HEK293 (cell line): ENCODE results near the gene TBPL1.

Experiments
- CTCF ChIA-PET: fragments of 350-600 bp; formaldehyde crosslinking; extraction: SDS; loops from one replicate; lab custom pipeline; 2021; ENCODE audit warnings: antibody characterized with exemption; lab: Yijun Ruan, JAX
- POLR2A ChIA-PET: fragments of 300-600 bp; formaldehyde crosslinking; extraction: SDS; loops from one replicate; lab custom pipeline; 2020; ENCODE audit warnings: antibody characterized with exemption, inconsistent platforms; lab: Yijun Ruan, JAX
- H3K27ac ChIP-seq: fragments of 200-500 bp; sonication (Bioruptor generic); 2 replicates; pipeline ENCODE4 v1.5.1; 2014; ENCODE audit warnings: low read depth, low read length, control low read depth, inconsistent platforms; ENCODE audit errors: extremely low read depth
- H3K36me3 ChIP-seq, 2 experiments: fragments of 200-500 bp in 1 of 2; sonication (Bioruptor generic) in 1 of 2; 1 replicate in 1 of 2; 2 replicates in 1 of 2; pipeline ENCODE4 v1.5.1; 2014 to 2017; ENCODE audit warnings: inconsistent platforms in 2 of 2, low read length in 2 of 2; ENCODE audit not compliant: control insufficient read depth in 2 of 2, insufficient read depth in 1 of 2
- H3K4me1 ChIP-seq: fragments of 200-500 bp; sonication (Bioruptor generic); 2 replicates; pipeline ENCODE4 v1.5.1; 2014; ENCODE audit warnings: mild to moderate bottlenecking, low read length, inconsistent platforms; ENCODE audit not compliant: control insufficient read depth, insufficient read depth
- H3K4me3 ChIP-seq: 2 replicates; pipeline ENCODE4 v1.5.1; 2011; ENCODE audit warnings: low read depth, mild to moderate bottlenecking, control low read depth, low read length, moderate library complexity
- H3K9me3 ChIP-seq: fragments of 200-500 bp; sonication (Bioruptor generic); 2 replicates; pipeline ENCODE4 v1.5.1; 2014; ENCODE audit warnings: low read depth, low read length, inconsistent platforms; ENCODE audit not compliant: control insufficient read depth, insufficient read depth
- BCL11B ChIP-seq: fragments of 450-650 bp; formaldehyde crosslinking; IDR thresholded peaks from 2 replicates; pipeline ENCODE4 v1.5.1; 2016; ENCODE audit warnings: low read depth, missing biosample characterization, missing genetic modification characterization
- HOXA7 ChIP-seq: sonication (generic); formaldehyde crosslinking; IDR thresholded peaks from 2 replicates; pipeline ENCODE4 v1.8.1; 2022; ENCODE audit warnings: missing genetic modification reagents, borderline replicate concordance
- HOXC10 ChIP-seq: sonication (generic); formaldehyde crosslinking; IDR thresholded peaks from 2 replicates; pipeline ENCODE4 v1.8.1; 2023; ENCODE audit warnings: mild to moderate bottlenecking, missing genetic modification reagents
- PBX3 ChIP-seq: sonication (generic); formaldehyde crosslinking; IDR thresholded peaks from 2 replicates; pipeline ENCODE4 v1.8.1; 2022; ENCODE audit warnings: mild to moderate bottlenecking, moderate library complexity, missing genetic modification reagents
- SCRT2 ChIP-seq: fragments of 450-650 bp; formaldehyde crosslinking; IDR thresholded peaks from 2 replicates; pipeline ENCODE4 v1.5.1; 2016; ENCODE audit warnings: missing biosample characterization, missing genetic modification characterization
- TCF7L2 ChIP-seq: IDR thresholded peaks from 2 replicates; pipeline ENCODE4 v1.6.1; 2011; ENCODE audit warnings: low read depth, mild to moderate bottlenecking, inconsistent platforms, low read length, moderate library complexity, borderline replicate concordance
- ZBTB48 ChIP-seq: fragments of 450-650 bp; formaldehyde crosslinking; IDR thresholded peaks from 2 replicates; pipeline ENCODE4 v1.5.1; 2016; ENCODE audit warnings: missing biosample characterization, missing genetic modification characterization
- ZFP69B ChIP-seq: fragments of 450-650 bp; formaldehyde crosslinking; IDR thresholded peaks from 2 replicates; pipeline ENCODE4 v1.5.1; 2016; ENCODE audit warnings: missing biosample characterization, missing genetic modification characterization
- ZNF112 ChIP-seq: fragments of 450-650 bp; formaldehyde crosslinking; IDR thresholded peaks from 2 replicates; pipeline ENCODE4 v1.5.0; 2017; ENCODE audit warnings: missing biosample characterization, missing genetic modification characterization
- ZNF138 ChIP-seq: fragments of 450-650 bp; formaldehyde crosslinking; IDR thresholded peaks from 2 replicates; pipeline ENCODE4 v1.5.1; 2016; ENCODE audit warnings: missing biosample characterization, missing genetic modification characterization, borderline replicate concordance
- ZNF2 ChIP-seq: fragments of 450-650 bp; formaldehyde crosslinking; IDR thresholded peaks from 2 replicates; pipeline ENCODE4 v1.5.1; 2016; ENCODE audit warnings: missing biosample characterization, missing genetic modification characterization
- ZNF221 ChIP-seq: fragments of 450-650 bp; formaldehyde crosslinking; IDR thresholded peaks from 2 replicates; pipeline ENCODE4 v1.5.1; 2017; ENCODE audit warnings: missing biosample characterization, missing genetic modification characterization, borderline replicate concordance
- ZNF266 ChIP-seq: fragments of 450-650 bp; formaldehyde crosslinking; IDR thresholded peaks from 2 replicates; pipeline ENCODE4 v1.5.1; 2016; ENCODE audit warnings: missing biosample characterization, missing genetic modification characterization, low read depth
- ZNF561 ChIP-seq: fragments of 450-650 bp; IDR thresholded peaks from 2 replicates; pipeline ENCODE4 v1.5.1; 2018; ENCODE audit warnings: missing biosample characterization, missing genetic modification characterization, borderline replicate concordance
- ZNF621 ChIP-seq: fragments of 450-650 bp; formaldehyde crosslinking; IDR thresholded peaks from 2 replicates; pipeline ENCODE4 v1.5.1; 2017; ENCODE audit warnings: missing biosample characterization, missing genetic modification characterization
- ZNF639 ChIP-seq: fragments of 450-650 bp; formaldehyde crosslinking; IDR thresholded peaks from 2 replicates; pipeline ENCODE4 v1.5.1; 2016; ENCODE audit warnings: missing biosample characterization, missing genetic modification characterization
- ZNF664 ChIP-seq: fragments of 450-650 bp; formaldehyde crosslinking; IDR thresholded peaks from 2 replicates; pipeline ENCODE4 v1.5.1; 2016; ENCODE audit warnings: missing biosample characterization, missing genetic modification characterization
- ZNF677 ChIP-seq: fragments of 450-650 bp; IDR thresholded peaks from 2 replicates; pipeline ENCODE4 v1.5.0; 2018; ENCODE audit warnings: missing biosample characterization, mild to moderate bottlenecking, missing genetic modification characterization, moderate library complexity
- ZSCAN16 ChIP-seq: fragments of 450-650 bp; formaldehyde crosslinking; IDR thresholded peaks from 2 replicates; pipeline ENCODE4 v1.5.1; 2016; ENCODE audit warnings: missing biosample characterization, missing genetic modification characterization
- TF ChIP-seq, protein P1 (sequence below): fragments of 450-650 bp; formaldehyde crosslinking; IDR thresholded peaks from 2 replicates; pipeline ENCODE4 v1.5.1; 2016; ENCODE audit warnings: missing biosample characterization, missing genetic modification characterization
- TF ChIP-seq, protein P2 (sequence below): fragments of 450-650 bp; formaldehyde crosslinking; IDR thresholded peaks from 2 replicates; pipeline ENCODE4 v1.5.1; 2016; ENCODE audit warnings: missing biosample characterization, missing genetic modification characterization

TBPL1 gene

GRCh38 chr6:133958791-133959190 is 5.8 kb downstream of the TBPL1 start:
- Histone ChIP-seq H3K36me3 (no peaks in the 10 kb centered on the region), H3K4me3 (no peak overlapping the region), H3K9me3 (no peaks in the 10 kb centered on the region), H3K4me1 (peaks cover 29% of the 10 kb centered on the region), H3K27ac (no peak overlapping the region)
- CTCF ChIA-PET: interaction anchor here (0.7 to 2.5 kb wide), 10 partner anchors 12 to 962 kb away, joined by 3 to 25 read pairs (median 4); no protein-coding TSS in a partner anchor
- no peak for TF ChIP-seq ZNF221 (tag by site-specific recombination)
- no peak for TF ChIP-seq ZNF266
- no peak for TF ChIP-seq SCRT2 (tag by site-specific recombination)
- TF ChIP-seq, protein P1, sequence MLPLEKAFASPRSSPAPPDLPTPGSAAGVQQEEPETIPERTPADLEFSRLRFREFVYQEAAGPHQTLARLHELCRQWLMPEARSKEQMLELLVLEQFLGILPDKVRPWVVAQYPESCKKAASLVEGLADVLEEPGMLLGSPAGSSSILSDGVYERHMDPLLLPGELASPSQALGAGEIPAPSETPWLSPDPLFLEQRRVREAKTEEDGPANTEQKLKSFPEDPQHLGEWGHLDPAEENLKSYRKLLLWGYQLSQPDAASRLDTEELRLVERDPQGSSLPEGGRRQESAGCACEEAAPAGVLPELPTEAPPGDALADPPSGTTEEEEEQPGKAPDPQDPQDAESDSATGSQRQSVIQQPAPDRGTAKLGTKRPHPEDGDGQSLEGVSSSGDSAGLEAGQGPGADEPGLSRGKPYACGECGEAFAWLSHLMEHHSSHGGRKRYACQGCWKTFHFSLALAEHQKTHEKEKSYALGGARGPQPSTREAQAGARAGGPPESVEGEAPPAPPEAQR (tag by site-specific recombination): no peak
- POLR2A ChIA-PET: interaction anchor here (1.1 kb wide), 1 partner anchor 8 kb away, joined by 3 read pairs; no protein-coding TSS in a partner anchor

- no peak overlapping the region for H3K27ac ChIP-seq
- ChIA-PET CTCF (interaction anchor here (0.7 to 2.5 kb wide), 7 partner anchors 13 to 1241 kb away, joined by 3 to 25 read pairs (median 4); no protein-coding TSS in a partner anchor), POLR2A (interaction anchor here (0.6 kb wide), 1 partner anchor 1885 kb away, joined by 3 read pairs; no protein-coding TSS in a partner anchor)
- no peaks in the 10 kb centered on the region for H3K36me3 ChIP-seq
- H3K4me1 ChIP-seq: peaks cover 29% of the 10 kb centered on the region
- H3K4me3 ChIP-seq: no peak overlapping the region
- H3K9me3 ChIP-seq: no peaks in the 10 kb centered on the region
- TF ChIP-seq ZNF2 (tag by site-specific recombination): no peak
- TF ChIP-seq ZNF138: no peak
- TF ChIP-seq ZFP69B (tag by site-specific recombination): no peak
- TF ChIP-seq ZNF112: no peak
These were observed 6.8 kb downstream of the TBPL1 start for GRCh38 chr6:133959667-133960368.

DNA sequence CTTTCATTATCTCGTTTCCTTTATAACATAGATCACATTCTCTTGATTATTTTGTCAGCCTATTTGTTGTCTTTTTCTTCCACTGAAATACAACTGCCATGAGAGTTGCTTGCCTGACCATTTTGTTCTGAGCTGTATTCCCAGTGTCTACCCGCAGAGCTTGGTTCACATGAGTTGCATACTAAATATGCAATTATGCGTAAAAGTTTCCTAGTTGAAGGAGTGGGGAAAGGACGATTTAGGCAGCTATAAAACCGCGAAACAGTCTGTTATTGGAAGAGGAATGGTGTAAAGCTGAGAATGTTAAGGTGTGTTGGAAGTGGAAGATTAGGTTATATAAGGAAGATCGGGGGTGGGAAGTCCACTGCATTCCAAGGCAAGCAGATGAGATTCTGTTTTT is 8.8 kb downstream of the TBPL1 start:
- Histone ChIP-seq H3K27ac (no peak overlapping the region), H3K36me3 (no peaks in the 10 kb centered on the region), H3K9me3 (no peaks in the 10 kb centered on the region), H3K4me1 (peaks cover 20% of the 10 kb centered on the region), H3K4me3 (no peak overlapping the region)
- POLR2A ChIA-PET: interaction anchor here (0.6 to 1.7 kb wide), 2 partner anchors 9 to 13 kb away, joined by 8 to 10 read pairs; partner anchors contain the start of gene TBPL1
- CTCF ChIA-PET: interaction anchor here (0.8 to 3.6 kb wide), 7 partner anchors 11 to 135 kb away, joined by 3 to 30 read pairs (median 4); no protein-coding TSS in a partner anchor
- TF ChIP-seq ZNF621 (tag by site-specific recombination) (no peak), ZBTB48 (tag by site-specific recombination) (no peak), ZNF677 (tag by site-specific recombination) (no peak), ZNF639 (tag by site-specific recombination) (no peak), TCF7L2 (no peak), HOXA7 (CRISPR knock-in tag) (no peak), BCL11B (no peak), ZSCAN16 (tag by site-specific recombination) (no peak), HOXC10 (CRISPR knock-in tag) (no peak), ZNF561 (no peak), ZNF664 (tag by site-specific recombination) (no peak), PBX3 (CRISPR knock-in tag) (no peak)
- TF ChIP-seq, protein P2, sequence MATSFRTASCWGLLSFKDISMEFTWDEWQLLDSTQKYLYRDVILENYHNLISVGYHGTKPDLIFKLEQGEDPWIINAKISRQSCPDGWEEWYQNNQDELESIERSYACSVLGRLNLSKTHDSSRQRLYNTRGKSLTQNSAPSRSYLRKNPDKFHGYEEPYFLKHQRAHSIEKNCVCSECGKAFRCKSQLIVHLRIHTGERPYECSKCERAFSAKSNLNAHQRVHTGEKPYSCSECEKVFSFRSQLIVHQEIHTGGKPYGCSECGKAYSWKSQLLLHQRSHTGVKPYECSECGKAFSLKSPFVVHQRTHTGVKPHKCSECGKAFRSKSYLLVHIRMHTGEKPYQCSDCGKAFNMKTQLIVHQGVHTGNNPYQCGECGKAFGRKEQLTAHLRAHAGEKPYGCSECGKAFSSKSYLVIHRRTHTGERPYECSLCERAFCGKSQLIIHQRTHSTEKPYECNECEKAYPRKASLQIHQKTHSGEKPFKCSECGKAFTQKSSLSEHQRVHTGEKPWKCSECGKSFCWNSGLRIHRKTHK (tag by site-specific recombination): no peak
